Adipose tissue (tissue), 3 donors: ENCODE results near the gene NPC1. TPM values are rescaled to one million over a fixed set of nuclear protein-coding genes. Genes with fewer than 3 reads are reported as not detected.
"Not testable (repeated sequence)": the region's sequence is repeated elsewhere in the genome, so short reads cannot be mapped to it uniquely, and the experiment has no call there.

Experiments used
- H3K27ac ChIP-seq: one replicate; pipeline ENCODE4 v1.5.1; 2013; ENCODE audit warnings: low read depth, low read length
- WGBS, 3 donors: extraction: QIAGEN DNeasy Blood & Tissue Kit; methylation state at CpG; one replicate each; pipeline ENCODE4 v1.1.7; 2013; 5-methylcytosine and 5-hydroxymethylcytosine counted together
- polyA plus RNA-seq, 3 donors: library from polyadenylated mRNA; stranded (reverse); fragments of 200-250 nt; gene quantifications; one replicate each; pipeline ENCODE4 v1.2.3, GENCODE V29; 2013
- donor health status: healthy with polysubstance abuse.
- donor health status: Bipolar disorder and iron deficiency.
- donor health status: healthy.

Gene NPC1
- polyA plus RNA-seq, 3 donors = 10.9 to 28.3 (median 12.3) TPM

DNA sequence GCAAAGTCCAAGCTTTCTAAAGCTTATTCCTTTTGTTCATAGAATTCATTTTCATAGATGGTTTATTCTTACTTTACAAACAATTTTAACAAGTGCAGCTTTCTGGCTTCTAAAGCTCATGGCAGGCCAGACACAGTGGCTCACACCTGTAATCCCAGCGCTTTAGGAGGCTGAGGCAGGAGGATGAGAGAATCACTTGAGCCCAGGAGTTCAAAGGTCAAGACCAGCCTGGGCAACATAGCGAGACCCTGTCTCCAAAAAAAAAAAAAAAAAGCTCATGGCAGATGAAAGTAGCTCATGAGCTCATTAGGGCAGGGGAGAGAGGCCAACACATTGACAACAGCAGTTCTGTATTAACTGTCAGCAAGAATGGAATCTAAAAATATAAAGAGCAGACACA is 28.1 kb upstream of the NPC1 start:
- WGBS, 3 donors = 82 to 99% (median 91%) methylated on average over 2 of the region's 2 CpGs

DNA sequence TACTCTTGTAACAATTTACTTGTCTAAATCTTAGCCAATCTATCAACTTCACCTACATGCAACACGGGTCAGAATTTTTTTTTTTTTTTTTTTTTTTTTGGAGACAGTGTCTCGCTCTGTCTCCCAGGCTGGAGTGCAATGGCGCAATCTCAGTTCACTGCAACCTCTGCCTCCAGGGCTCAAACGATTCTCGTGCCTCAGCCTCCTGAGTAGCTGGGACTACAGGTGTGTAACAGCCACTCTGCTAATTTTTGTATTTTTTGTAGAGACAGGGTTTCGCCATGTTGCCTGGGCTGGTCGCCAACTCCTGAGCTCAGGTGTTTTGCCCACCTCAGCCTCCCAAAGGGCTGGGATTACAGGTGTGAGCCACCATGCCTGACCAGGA is 26.8 kb upstream of the NPC1 start:
- H3K27ac ChIP-seq = not testable (repeated sequence)
- WGBS, 3 donors = 91 to 93% (median 92%) methylated on average over 7 of the region's 7 CpGs

More for the DNA sequence above, 28.1 kb upstream of the NPC1 start:
- H3K27ac ChIP-seq = no peak overlapping the region

DNA sequence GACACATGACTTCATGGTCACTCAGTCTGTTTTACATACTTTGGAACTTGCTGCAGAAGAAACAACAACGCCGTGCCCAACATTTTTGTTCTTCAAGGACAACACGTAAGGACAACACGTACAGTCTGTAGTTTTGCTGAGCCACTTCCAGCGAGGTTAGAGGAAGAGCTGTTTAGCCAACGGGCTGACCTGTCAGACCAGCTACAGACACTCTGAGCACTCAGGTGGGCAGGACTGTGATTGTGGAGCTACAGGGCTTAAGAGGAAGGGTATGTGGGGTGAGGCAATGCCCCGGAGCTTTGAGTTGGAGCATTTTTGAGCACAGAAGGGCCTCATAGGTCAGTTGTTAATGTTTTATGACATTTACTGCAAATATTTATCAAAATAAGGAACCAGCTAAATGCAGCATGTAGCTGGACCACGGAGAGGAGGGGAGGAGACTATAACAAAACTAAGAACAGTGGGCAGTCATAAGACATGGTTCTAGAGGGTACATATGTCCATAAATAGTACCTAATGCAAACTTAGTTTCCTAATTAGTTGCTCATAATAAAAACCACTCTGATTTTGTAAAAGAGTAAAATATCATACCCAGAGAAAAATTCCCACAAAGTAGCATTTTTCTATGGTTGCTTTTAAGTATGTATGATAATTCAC is 26.3 kb upstream of the NPC1 start:
- no peak overlapping the region for H3K27ac ChIP-seq
- 43 to 79% (median 76%) methylated on average over 8 of the region's 8 CpGs for WGBS, 3 donors

GRCh38 chr18:23609390-23610023 is 23.2 kb upstream of the NPC1 start:
- no peak overlapping the region for H3K27ac ChIP-seq
- 90 to 97% (median 95%) methylated on average over 5 of the region's 5 CpGs for WGBS, 3 donors

GRCh38 chr18:23608211-23608610 is 21.9 kb upstream of the NPC1 start:
- WGBS, 3 donors = 81 to 90% (median 88%) methylated on average over 2 of the region's 2 CpGs
- no peak overlapping the region for H3K27ac ChIP-seq

DNA sequence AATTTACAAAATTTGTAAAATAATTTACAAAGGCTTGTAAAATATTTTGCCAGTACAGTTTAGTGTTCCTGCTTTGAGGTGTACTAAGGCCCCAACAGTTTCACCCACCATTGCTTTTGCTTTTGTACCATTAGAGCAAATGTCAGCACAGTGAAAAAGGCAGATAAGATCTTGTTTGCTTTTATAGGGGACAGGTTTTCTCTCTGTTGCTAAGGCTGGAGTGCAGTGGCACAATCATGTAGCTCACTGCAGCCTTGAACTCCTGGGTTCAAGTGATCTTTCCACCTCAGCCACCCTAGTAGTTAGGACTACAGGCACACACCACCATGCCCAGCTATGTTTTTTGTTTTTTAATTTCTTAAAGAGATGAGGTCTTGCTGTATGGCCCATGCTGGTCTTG is 19.6 kb upstream of the NPC1 start:
- H3K27ac ChIP-seq = no peak overlapping the region

GRCh38 chr18:23599809-23600208 is 13.5 kb upstream of the NPC1 start:
- 72 to 89% (median 73%) methylated on average over 1 of the region's 1 CpG for WGBS, 3 donors
- no peak overlapping the region for H3K27ac ChIP-seq

DNA sequence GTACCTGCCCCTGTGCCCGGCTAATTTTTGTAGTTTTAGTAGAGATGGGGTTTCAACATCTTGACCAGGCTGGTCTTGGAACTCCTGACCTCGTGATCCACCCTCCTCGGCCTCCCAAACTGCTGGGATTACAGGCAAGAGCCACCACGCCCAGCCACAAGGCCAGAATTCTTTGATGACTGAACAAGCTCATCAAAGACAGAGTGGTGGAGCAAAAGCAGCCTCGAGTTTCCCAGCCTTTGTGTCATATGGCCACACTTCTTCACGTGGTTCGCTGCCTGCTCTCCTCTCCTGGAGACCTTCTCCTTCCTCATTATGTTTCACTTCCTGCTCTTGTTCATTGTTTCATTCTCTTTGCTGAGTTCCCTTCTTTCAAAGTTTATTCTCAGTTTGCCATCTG is 9.9 kb upstream of the NPC1 start:
- no peak overlapping the region for H3K27ac ChIP-seq
- 71 to 77% (median 75%) methylated on average over 7 of the region's 7 CpGs for WGBS, 3 donors

GRCh38 chr18:23595591-23595990 is 9.3 kb upstream of the NPC1 start:
- 92 to 97% (median 93%) methylated on average over 7 of the region's 7 CpGs for WGBS, 3 donors
- no peak overlapping the region for H3K27ac ChIP-seq

GRCh38 chr18:23593720-23594119 is 7.4 kb upstream of the NPC1 start:
- WGBS, 3 donors = 69 to 91% (median 82%) methylated on average over 2 of the region's 2 CpGs

DNA sequence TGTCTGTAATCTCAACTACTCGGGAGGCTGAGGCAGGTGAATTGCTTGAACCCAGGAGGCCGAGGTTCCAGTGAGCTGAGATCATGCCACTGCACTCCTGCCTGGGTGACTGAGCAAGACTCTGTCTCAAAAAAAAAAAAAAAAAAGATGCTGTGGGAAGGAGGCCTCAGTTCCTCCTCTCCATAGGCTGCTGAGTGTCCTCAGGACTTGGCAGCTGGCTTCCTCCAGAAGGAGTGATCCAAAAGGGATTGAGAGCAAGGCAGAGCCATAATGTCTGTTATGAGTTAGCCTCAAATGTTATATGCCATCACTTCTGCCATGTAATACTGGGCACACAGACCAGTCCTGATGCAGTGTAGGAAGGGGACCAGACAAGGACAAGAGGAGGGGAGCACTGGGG is 6.6 kb upstream of the NPC1 start:
- no peak overlapping the region for H3K27ac ChIP-seq
- WGBS, 3 donors = 92 to 100% (median 95%) methylated on average over 2 of the region's 2 CpGs

More at GRCh38 chr18:23593720-23594119, 7.4 kb upstream of the NPC1 start:
- H3K27ac ChIP-seq = no peak overlapping the region

DNA sequence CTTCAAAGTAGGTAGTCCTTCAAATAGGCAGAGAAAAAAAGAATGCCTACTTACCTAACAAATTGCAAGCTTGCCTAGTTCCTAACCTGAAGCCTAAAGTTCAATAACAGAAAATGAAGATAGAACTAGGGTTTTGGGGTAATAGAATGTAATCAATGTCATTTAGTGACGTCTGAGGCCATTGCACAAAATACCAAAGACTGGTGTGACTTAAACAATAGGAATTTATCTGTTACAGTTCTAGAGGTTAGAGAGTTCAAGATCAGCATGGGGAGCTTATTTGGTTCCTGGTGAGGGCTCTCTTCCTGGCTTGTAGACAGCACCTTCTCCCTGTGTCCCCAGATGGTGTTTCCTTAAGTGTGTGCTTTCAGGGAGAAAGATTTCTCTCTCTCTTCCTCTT is 4.7 kb upstream of the NPC1 start:
- H3K27ac ChIP-seq = no peak overlapping the region
- WGBS, 3 donors = 0 to 63% (median 37%) methylated on average over 1 of the region's 1 CpG

- no peak overlapping the region for H3K27ac ChIP-seq
- WGBS, 3 donors = 79 to 91% (median 90%) methylated on average over 11 of the region's 11 CpGs
Observed at GRCh38 chr18:23588836-23589560, 2.7 kb upstream of the NPC1 start.

DNA sequence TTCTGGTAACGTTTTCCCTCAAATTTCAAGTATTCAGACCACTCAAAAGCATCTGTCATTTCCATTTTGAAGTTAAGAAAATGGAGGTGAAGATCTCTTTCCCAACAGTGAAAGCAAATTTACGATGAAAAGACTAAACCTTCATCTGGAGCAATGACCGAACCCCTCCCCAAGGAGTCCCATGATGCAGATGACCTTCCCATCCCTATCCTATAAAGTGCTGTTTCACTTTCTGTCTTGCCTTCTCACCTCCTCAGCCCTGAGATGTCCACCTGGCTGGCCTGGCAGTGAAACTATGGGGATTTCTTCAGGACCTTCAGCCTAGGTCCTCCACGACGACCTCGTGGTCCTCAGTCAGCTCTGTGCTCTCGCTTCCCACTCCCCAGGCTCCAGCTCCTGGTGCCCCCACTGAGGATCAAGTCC is 925 bp upstream of the NPC1 start:
- no peak overlapping the region for H3K27ac ChIP-seq
- WGBS, 3 donors = 37 to 44% (median 37%) methylated on average over 7 of the region's 7 CpGs

DNA sequence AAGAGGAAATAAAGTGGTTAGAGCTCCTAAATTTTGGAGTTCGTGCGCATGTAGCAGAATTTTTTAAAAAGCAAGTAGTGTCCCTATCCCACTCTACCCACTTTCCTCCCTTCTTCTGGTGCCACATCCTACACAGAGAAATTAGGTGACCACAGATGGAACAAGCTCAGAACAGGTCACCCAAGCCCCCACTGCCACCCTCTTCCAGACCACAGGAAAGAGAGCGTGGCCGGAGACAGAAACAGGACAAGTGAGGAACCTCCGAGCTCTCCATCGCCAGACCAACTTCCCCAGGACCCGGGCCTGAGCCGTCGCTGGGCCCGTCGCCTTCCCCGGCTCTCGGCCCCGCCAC is 433 bp downstream of the NPC1 start:
- 0 to 2% (median 1%) methylated on average over 14 of the region's 14 CpGs for WGBS, 3 donors
- H3K27ac ChIP-seq = peak overlapping the region; percentile 75

- 30 to 36% (median 33%) methylated on average over 19 of the region's 19 CpGs for WGBS, 3 donors
- H3K27ac ChIP-seq = no peak overlapping the region
Observed at GRCh38 chr18:23585007-23585871, 1.1 kb downstream of the NPC1 start.

- 86 to 95% (median 88%) methylated on average over 13 of the region's 13 CpGs for WGBS, 3 donors
- H3K27ac ChIP-seq = no peak overlapping the region
Observed at GRCh38 chr18:23584019-23584983, 2.0 kb downstream of the NPC1 start.
